Calu3 (cell line): Measurements from ENCODE around the gene CACHD1. TPM values are rescaled to one million over a fixed set of nuclear protein-coding genes. Genes with fewer than 3 reads are reported as not detected.

Source experiments
- BruUV-seq: library from RNA; stranded (reverse); fragments of 400-500 nt; replicated peaks from 2 replicates; lab custom pipeline; 2021; lab: Mats Ljungman, UMichigan
- CTCF ChIA-PET: fragments of 300-600 bp; sonication (Branson Sonifier 250); formaldehyde crosslinking; loops from one replicate; lab custom pipeline; 2022; ENCODE audit warnings: antibody characterized with exemption; lab: Charles Lee
- DNase-seq: peaks from one replicate; pipeline ENCODE4 v3.0.0; 2022
- H3K27ac Mint-ChIP-seq: one replicate; pipeline ENCODE4 v1.8.0; 2022; ENCODE audit warnings: mixed read lengths; ENCODE audit not compliant: unreplicated experiment
- H3K27me3 Mint-ChIP-seq: one replicate; pipeline ENCODE4 v1.8.0; 2022; ENCODE audit warnings: mixed read lengths; ENCODE audit not compliant: unreplicated experiment
- H3K36me3 Mint-ChIP-seq: one replicate; pipeline ENCODE4 v1.8.0; 2022; ENCODE audit warnings: mild to moderate bottlenecking, moderate library complexity, mixed read lengths; ENCODE audit not compliant: insufficient read depth, unreplicated experiment
- H3K4me1 Mint-ChIP-seq: one replicate; pipeline ENCODE4 v1.8.0; 2022; ENCODE audit warnings: mild to moderate bottlenecking, low read depth, mixed read lengths; ENCODE audit not compliant: unreplicated experiment
- H3K4me3 Mint-ChIP-seq: one replicate; pipeline ENCODE4 v1.8.0; 2022; ENCODE audit warnings: mild to moderate bottlenecking, low read depth, moderate library complexity, mixed read lengths; ENCODE audit not compliant: unreplicated experiment
- H3K9me3 Mint-ChIP-seq: one replicate; pipeline ENCODE4 v1.8.0; 2022; ENCODE audit warnings: low read depth, mixed read lengths; ENCODE audit not compliant: unreplicated experiment
- CTCF ChIP-seq: fragments of 200-600 bp; IDR thresholded peaks from one replicate; pipeline ENCODE4 v1.8.0; 2022; ENCODE audit warnings: antibody characterized with exemption; ENCODE audit not compliant: unreplicated experiment
- intact Hi-C: fragments of 100-400 bp; cut with micrococcal nuclease; formaldehyde crosslinking; loops from one replicate; pipeline ENCODE4 v1.10.0; 2022; ENCODE audit not compliant: unreplicated experiment
- total RNA-seq: library from RNA; stranded (reverse); gene quantifications from 2 replicates; pipeline ENCODE4 v1.2.3, GENCODE V29; 2022

The CACHD1 gene
- total RNA-seq, 1 experiment from 2014 or later = 3.5 TPM

DNA sequence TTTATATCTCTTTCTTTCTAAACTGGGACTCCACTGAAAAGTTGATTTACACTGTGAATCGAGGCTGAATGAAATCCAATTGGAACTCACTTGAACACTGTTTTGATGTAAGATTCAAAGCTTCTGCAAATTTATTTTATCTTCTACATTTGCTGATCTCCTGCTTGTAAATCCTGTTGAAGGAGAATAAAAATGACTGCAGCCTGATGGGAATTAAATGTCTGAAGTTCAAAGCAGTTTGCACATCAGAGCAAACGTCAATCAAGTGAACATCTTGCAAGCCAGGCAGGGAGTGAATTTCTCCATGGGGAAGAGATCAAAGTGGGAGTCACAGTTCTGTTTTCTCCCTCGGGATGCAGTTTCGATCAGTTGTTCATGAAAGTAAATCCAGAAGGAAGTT lies 127.2 kb downstream of the CACHD1 start:
- Mint-ChIP-seq H3K4me1 (peaks cover 26% of the 10 kb centered on the region), H3K27me3 (no peaks in the 10 kb centered on the region), H3K9me3 (peaks cover 3% of the 10 kb centered on the region), H3K36me3 (no peaks in the 10 kb centered on the region), H3K4me3 (no peak overlapping the region), H3K27ac (no peak overlapping the region)
- CTCF ChIA-PET = interaction anchor here (0.7 kb wide), 1 partner anchor 775 kb away, joined by 3 read pairs; no protein-coding TSS in a partner anchor
- no peak for DNase-seq
- BruUV-seq = no TSS peak
- TF ChIP-seq CTCF = no peak
- intact Hi-C loops = no loop called here

DNA sequence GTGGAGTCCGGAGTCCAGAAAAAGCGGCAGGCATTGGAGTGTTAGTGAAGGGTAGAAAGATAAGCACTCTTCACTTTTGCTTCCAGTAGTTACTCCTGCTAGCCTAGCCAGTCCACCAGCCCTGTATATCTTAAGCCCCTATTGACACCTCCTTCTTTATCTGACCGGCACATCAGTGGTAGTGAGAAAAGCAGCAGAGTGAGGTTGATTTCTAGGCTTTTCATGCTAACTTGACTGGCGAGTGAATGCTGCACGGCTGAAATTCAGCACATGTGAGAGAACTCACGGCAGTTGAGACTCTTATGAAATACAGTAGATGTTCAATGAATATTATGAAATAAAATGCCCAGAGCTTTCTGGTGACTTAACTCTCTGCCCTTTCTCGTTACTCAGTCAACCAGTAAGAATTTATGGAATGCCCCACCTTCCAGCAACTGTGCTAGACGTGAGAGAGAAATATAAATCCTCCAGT lies 128.2 kb downstream of the CACHD1 start:
- H3K9me3 Mint-ChIP-seq = peaks cover 3% of the 10 kb centered on the region
- no peaks in the 10 kb centered on the region for H3K36me3 Mint-ChIP-seq
- peaks cover 26% of the 10 kb centered on the region for H3K4me1 Mint-ChIP-seq
- CTCF ChIA-PET = interaction anchor here (1.4 kb wide), 1 partner anchor 11 kb away, joined by 3 read pairs; no protein-coding TSS in a partner anchor
- peak overlapping the region; percentile 52 for H3K4me3 Mint-ChIP-seq
- DNase-seq = peak; percentile 4
- intact Hi-C loops = no loop called here
- no peaks in the 10 kb centered on the region for H3K27me3 Mint-ChIP-seq
- H3K27ac Mint-ChIP-seq = peak overlapping the region; percentile 66
- TF ChIP-seq CTCF = no peak
- no TSS peak for BruUV-seq

GRCh38 chr1:64599242-64599641 lies 129.3 kb downstream of the CACHD1 start:
- DNase-seq = no peak
- H3K4me1 Mint-ChIP-seq = peaks cover 26% of the 10 kb centered on the region
- H3K9me3 Mint-ChIP-seq = peaks cover 3% of the 10 kb centered on the region
- no peak overlapping the region for H3K4me3 Mint-ChIP-seq
- intact Hi-C loops = no loop called here
- H3K27me3 Mint-ChIP-seq = no peaks in the 10 kb centered on the region
- no peaks in the 10 kb centered on the region for H3K36me3 Mint-ChIP-seq
- H3K27ac Mint-ChIP-seq = no peak overlapping the region
- TF ChIP-seq CTCF = no peak
- BruUV-seq = no TSS peak
- CTCF ChIA-PET = no interaction called here

DNA sequence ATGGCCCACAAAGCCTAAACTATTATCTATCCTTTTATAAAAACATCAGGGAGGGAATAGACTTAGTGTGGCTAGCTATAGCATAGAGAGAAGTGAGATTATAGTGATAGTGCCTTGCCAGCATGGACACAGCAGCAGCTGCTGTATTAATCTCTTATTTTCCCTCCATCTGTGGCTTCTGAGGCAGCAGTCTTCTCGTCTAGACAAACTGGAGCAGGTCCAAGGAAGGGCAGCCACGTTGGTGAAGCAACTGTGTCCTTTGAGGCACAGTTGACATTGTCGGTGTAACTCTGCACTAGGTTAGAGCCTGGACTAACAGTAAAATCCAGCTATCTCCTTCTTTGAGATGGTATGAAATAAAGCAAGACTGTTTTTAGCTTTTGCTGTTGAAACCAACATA lies 131.3 kb downstream of the CACHD1 start:
- Mint-ChIP-seq H3K27ac (no peak overlapping the region), H3K4me1 (peaks cover 26% of the 10 kb centered on the region), H3K36me3 (no peaks in the 10 kb centered on the region), H3K9me3 (peaks cover 3% of the 10 kb centered on the region), H3K4me3 (no peak overlapping the region), H3K27me3 (no peaks in the 10 kb centered on the region)
- CTCF ChIA-PET = no interaction called here
- intact Hi-C loops = no loop called here
- BruUV-seq = no TSS peak
- TF ChIP-seq CTCF = no peak
- DNase-seq = no peak
